Progenitor cell of endocrine pancreas (in vitro differentiated cells): Measurements from ENCODE around the gene C19orf12. TPM values are rescaled to one million over a fixed set of nuclear protein-coding genes. Genes with fewer than 3 reads are reported as not detected.

ENCODE experiments used
- DNase-seq: peaks from one replicate; pipeline ENCODE4 v3.0.0; 2021; ENCODE audit warnings: low spot score; ENCODE audit not compliant: unreplicated experiment
- H3K27ac Mint-ChIP-seq: 2 replicates; pipeline ENCODE4 v1.8.0; 2021; ENCODE audit warnings: mild to moderate bottlenecking, moderate library complexity, mixed read lengths
- H3K27me3 Mint-ChIP-seq: 2 replicates; pipeline ENCODE4 v1.8.0; 2021; ENCODE audit warnings: mixed read lengths
- H3K36me3 Mint-ChIP-seq: 2 replicates; pipeline ENCODE4 v1.8.0; 2022; ENCODE audit warnings: mixed read lengths; ENCODE audit not compliant: insufficient read depth
- H3K4me1 Mint-ChIP-seq: 2 replicates; pipeline ENCODE4 v1.8.0; 2021; ENCODE audit warnings: low read depth, mixed read lengths
- H3K4me3 Mint-ChIP-seq: 2 replicates; pipeline ENCODE4 v1.8.0; 2021; ENCODE audit warnings: low read depth, mild to moderate bottlenecking, moderate library complexity, mixed read lengths
- H3K9me3 Mint-ChIP-seq: 2 replicates; pipeline ENCODE4 v1.8.0; 2021; ENCODE audit warnings: low read depth, mixed read lengths
- long read RNA-seq: library from polyadenylated mRNA; unstranded; transcript quantifications from one replicate; pipeline ENCODE4 v2.0.0, GENCODE V29; 2020
- total RNA-seq: library from RNA; stranded (reverse); gene quantifications from 2 replicates; pipeline ENCODE4 v1.2.1, GENCODE V29; 2021
- TF ChIP-seq, protein P1 (sequence below): fragments of 200-600 bp; sonication (generic); IDR thresholded peaks from one replicate; pipeline ENCODE4 v1.5.0; 2021; ENCODE audit warnings: antibody characterized with exemption, mild to moderate bottlenecking; ENCODE audit not compliant: unreplicated experiment

Gene C19orf12
- total RNA-seq, result 35.2 and 37.6 TPM in 2 replicates
- long read RNA-seq, partial matches to known transcripts, result 0 of 12 reads
- long read RNA-seq, other reads (novel, unspliced or antisense), result 5 of 12 reads

DNA sequence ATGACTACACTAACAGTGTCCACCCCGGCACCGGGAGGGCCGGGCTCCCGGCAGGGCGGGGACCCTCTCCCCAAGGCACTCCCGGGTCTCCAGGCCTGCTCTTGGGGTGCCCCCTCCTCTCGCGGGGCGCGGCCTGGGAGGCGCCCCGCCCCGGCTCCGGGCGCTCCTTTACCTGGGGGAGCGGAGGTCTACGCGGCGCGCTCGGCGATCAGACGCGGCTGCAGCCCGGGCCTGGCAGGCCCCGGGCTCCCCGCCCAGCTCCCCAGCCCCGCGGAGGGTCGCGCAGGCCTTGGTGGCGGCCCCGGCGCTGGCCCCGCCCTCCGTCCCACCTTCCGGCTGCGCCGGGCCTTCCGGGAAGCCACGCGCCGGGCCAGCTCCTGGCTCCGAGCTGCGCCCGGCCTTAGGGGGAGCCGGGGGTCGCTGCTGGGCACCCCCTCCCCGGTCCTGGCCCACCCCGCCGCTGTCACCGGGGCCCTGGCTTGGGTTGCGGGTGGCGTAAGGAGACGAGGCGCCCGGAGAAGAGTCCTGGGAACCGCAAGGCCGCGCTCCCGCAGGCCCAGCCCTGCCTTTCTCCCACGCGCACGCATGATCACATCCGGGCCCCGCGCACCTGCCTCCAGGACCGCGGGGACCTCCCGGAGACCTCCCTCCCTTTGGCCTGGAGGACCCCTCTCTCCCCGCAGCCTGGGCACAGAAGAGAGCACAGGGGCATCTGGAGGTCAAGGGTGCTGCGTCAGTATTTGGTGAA lies at the start of gene C19orf12:
Gene C19orf12 (minus strand): TSS at position 309 of the 748 bp plus-strand sequence. CDS start 6,848 bp downstream, outside the sequence.
- peaks cover 47% of the 10 kb centered on the region for H3K4me1 Mint-ChIP-seq
- H3K36me3 Mint-ChIP-seq, result no peaks in the 10 kb centered on the region
- no peaks in the 10 kb centered on the region for H3K27me3 Mint-ChIP-seq
- DNase-seq, result peak; percentile 60
- TF ChIP-seq, protein P1, sequence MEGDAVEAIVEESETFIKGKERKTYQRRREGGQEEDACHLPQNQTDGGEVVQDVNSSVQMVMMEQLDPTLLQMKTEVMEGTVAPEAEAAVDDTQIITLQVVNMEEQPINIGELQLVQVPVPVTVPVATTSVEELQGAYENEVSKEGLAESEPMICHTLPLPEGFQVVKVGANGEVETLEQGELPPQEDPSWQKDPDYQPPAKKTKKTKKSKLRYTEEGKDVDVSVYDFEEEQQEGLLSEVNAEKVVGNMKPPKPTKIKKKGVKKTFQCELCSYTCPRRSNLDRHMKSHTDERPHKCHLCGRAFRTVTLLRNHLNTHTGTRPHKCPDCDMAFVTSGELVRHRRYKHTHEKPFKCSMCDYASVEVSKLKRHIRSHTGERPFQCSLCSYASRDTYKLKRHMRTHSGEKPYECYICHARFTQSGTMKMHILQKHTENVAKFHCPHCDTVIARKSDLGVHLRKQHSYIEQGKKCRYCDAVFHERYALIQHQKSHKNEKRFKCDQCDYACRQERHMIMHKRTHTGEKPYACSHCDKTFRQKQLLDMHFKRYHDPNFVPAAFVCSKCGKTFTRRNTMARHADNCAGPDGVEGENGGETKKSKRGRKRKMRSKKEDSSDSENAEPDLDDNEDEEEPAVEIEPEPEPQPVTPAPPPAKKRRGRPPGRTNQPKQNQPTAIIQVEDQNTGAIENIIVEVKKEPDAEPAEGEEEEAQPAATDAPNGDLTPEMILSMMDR, result no peak
- no peaks in the 10 kb centered on the region for H3K9me3 Mint-ChIP-seq
- H3K4me3 Mint-ChIP-seq, result peak within 1 kb of the TSS; percentile 79
- H3K27ac Mint-ChIP-seq, result peak within 1 kb of the TSS; percentile 96

DNA sequence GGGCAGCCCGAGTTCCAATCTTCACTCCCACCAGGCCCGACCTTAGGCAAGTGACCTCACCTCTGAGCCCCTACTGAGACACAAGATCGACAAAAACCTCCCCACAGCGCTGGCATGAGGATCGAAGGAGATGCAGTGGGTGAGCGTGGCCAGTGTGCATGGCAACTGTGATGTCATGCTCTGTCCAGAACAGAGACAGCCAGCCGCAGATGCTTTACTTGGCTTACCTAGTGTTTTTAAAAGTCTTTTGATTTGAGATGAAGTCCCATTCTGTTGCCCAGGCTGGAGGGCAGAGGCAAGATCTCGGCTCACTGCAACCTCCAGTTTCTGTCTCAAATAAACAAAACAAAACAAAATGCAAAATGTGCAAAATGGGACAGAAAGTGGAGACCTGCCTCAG lies 49.3 kb upstream of the C19orf12 start:
- no peak overlapping the region for H3K27ac Mint-ChIP-seq
- H3K27me3 Mint-ChIP-seq, result peaks cover 11% of the 10 kb centered on the region
- H3K9me3 Mint-ChIP-seq, result no peaks in the 10 kb centered on the region
- DNase-seq, result no peak
- H3K4me3 Mint-ChIP-seq, result no peak overlapping the region
- no peaks in the 10 kb centered on the region for H3K4me1 Mint-ChIP-seq
- TF ChIP-seq, protein P1, result no peak
- H3K36me3 Mint-ChIP-seq, result no peaks in the 10 kb centered on the region

DNA sequence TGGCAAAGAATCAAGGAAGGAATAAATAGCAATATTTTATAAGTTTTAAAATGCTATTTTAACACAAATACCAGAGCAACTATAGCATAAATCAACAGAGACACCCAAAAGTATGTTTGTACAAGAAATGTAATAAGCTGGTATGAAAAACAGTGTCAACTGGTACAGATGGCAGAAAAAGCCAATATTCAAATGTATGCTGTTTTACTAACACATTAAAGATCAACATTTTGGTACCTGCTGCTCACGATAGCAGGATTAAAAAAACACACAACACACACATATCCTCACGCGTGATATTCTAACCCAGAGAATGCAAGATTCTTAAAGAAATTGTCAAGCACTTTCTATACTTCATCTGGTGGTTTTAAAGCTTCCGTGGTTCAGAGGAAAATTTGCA lies 48.1 kb upstream of the C19orf12 start:
- no peak for DNase-seq
- Mint-ChIP-seq H3K4me1 (no peaks in the 10 kb centered on the region), H3K36me3 (no peaks in the 10 kb centered on the region), H3K27me3 (peaks cover 11% of the 10 kb centered on the region), H3K4me3 (no peak overlapping the region), H3K27ac (no peak overlapping the region), H3K9me3 (no peaks in the 10 kb centered on the region)
- TF ChIP-seq, protein P1, result no peak

DNA sequence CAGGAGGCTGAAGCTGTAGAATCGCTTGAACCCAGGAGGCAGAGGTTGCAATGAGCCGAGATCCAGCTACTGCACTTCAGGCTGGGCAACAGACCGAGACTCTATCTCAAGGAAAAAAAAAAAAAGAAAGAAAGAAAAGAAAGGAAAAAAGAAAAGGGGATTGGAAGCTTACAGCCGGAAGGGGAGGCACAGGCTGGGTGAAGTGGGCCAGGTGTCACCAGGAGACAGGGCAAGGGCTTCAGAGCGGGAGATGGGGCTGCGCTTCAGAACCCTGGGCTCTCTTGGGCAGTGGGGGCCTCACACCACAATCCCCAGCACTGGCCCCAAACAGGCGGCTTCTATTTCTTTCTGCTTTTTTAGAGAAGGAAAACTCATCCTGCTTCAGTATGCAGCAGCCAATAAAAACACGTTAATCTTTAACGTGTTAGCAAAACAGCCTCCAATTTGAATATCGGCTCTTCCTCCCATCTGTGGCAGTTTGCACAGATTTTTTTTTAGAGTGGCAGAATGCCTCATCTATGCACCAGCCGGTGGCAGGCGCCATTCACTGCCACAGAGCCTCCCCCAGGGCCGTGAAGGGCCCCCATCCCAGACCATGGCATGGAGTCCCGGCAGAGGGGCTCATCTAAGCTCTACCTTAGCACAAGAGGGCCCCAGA lies 46.6 kb upstream of the C19orf12 start:
- no peaks in the 10 kb centered on the region for H3K4me1 Mint-ChIP-seq
- peaks cover 7% of the 10 kb centered on the region for H3K27me3 Mint-ChIP-seq
- no peak overlapping the region for H3K27ac Mint-ChIP-seq
- TF ChIP-seq, protein P1, result no peak
- DNase-seq, result no peak
- H3K36me3 Mint-ChIP-seq, result no peaks in the 10 kb centered on the region
- no peak overlapping the region for H3K4me3 Mint-ChIP-seq
- H3K9me3 Mint-ChIP-seq, result no peaks in the 10 kb centered on the region

DNA sequence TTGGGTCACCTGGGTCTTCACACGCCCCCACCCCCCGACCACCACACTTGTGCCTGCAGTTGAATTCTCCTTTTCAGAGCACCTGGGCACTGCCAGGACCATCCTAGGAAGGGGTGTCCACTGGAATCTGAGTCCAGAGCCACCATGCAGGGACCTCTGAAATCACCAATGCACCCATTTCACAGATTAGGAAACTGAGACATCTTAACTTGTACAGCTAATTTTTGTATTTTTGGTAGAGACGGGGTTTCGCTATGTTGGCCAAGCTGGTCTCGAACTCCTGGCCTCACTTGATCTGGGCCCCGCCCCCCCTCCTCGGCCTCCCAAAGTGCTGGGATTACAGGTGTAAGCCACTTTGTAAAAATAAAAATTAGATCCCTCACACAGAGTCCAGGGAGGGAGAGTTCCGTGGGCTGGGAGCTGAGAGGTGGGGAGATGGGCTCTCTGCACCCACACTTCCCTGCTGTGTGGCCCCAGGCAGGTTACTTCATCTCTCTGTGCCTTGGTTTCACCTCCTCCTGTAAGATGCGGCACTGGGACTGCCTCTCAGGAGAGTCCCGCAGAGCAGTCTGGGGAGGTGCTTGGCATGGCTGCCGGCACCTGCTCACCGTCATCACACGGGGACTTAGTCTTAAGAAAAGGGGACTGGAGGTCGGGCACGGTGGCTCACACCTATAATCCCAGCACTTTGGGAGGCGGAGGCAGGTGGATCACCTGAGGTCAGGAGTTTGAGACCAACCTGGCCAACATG lies 45.9 kb upstream of the C19orf12 start:
- TF ChIP-seq, protein P1, result no peak
- no peaks in the 10 kb centered on the region for H3K36me3 Mint-ChIP-seq
- H3K27me3 Mint-ChIP-seq, result peaks cover 3% of the 10 kb centered on the region
- no peak overlapping the region for H3K27ac Mint-ChIP-seq
- H3K4me3 Mint-ChIP-seq, result no peak overlapping the region
- no peak for DNase-seq
- H3K4me1 Mint-ChIP-seq, result no peaks in the 10 kb centered on the region
- H3K9me3 Mint-ChIP-seq, result no peaks in the 10 kb centered on the region
